Erythroblast (primary cell): Measurements from ENCODE around the gene ABCA6.
"Not testable (repeated sequence)": the region's sequence is repeated elsewhere in the genome, so short reads cannot be mapped to it uniquely, and the experiment has no call there.

Source experiments
- GATA1 ChIP-seq: IDR thresholded peaks from 2 replicates; pipeline ENCODE4 v1.6.1; 2011; ENCODE audit warnings: low read depth, mild to moderate bottlenecking, control low read depth, low read length, moderate library complexity
- POLR2A ChIP-seq: IDR thresholded peaks from 2 replicates; pipeline ENCODE4 v1.6.1; 2011; ENCODE audit warnings: mild to moderate bottlenecking, low read length

DNA sequence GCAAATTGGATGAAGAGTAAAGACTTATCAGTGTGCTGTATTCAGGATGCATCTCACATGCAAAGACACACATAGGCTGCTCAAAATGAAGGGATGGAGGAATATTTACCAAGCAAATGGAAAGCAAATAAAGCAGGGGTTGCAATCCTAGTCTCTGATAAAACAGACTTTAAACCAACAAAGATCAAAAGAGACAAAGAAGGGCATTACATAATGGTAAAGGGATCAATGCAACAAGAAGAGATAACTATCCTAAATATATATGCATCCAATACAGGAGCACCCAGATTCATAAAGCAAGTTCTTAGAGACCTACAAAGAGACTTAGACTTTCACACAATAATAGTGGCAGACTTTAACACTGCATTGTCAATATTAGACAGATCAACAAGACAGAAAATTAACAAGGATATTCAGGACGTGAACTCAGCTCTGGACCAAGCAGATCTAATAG lies 68.9 kb downstream of the ABCA6 start:
- not testable (repeated sequence) for TF ChIP-seq POLR2A, GATA1
